Ovary (tissue), 9 donors: Measurements from ENCODE around the gene P2RX1. TPM values are rescaled to one million over a fixed set of nuclear protein-coding genes. Genes with fewer than 3 reads are reported as not detected.
"Not testable (repeated sequence)": the region's sequence is repeated elsewhere in the genome, so short reads cannot be mapped to it uniquely, and the experiment has no call there.

ENCODE experiments used
- DNase-seq, 5 donors: peaks; one replicate each; pipeline ENCODE4 v3.0.0-alpha.2; 2019 to 2020
- H3K27ac ChIP-seq, 2 donors: fragments of 200-600 bp; one replicate each; pipeline versions ENCODE4 v1.5.1 to v1.8.0; 2019 to 2022
- H3K27me3 ChIP-seq: fragments of 200-600 bp; one replicate; pipeline ENCODE4 v1.8.0; 2022
- H3K36me3 ChIP-seq: fragments of 200-600 bp; sonication (generic); one replicate; pipeline ENCODE4 v1.5.1; 2019
- H3K4me1 ChIP-seq: one replicate; pipeline ENCODE4 v1.8.1; 2013; ENCODE audit warnings: mild to moderate bottlenecking, moderate library complexity; ENCODE audit not compliant: insufficient read depth
- H3K4me3 ChIP-seq: fragments of 200-600 bp; sonication (generic); one replicate; pipeline ENCODE4 v1.5.1; 2017
- H3K9me3 ChIP-seq, 2 donors: fragments of 200-600 bp in 1 of 2; sonication (generic) in 1 of 2; one replicate each; pipeline versions ENCODE4 v1.5.1 to v1.8.1; 2013 to 2019; ENCODE audit warnings: mild to moderate bottlenecking in 1 of 2, moderate library complexity in 1 of 2
- EP300 ChIP-seq: sonication (generic); formaldehyde crosslinking; IDR thresholded peaks from one replicate; pipeline ENCODE4 v1.6.1; 2017; ENCODE audit warnings: antibody characterized with exemption
- POLR2A ChIP-seq: fragments of 450-650 bp; IDR thresholded peaks from one replicate; pipeline ENCODE4 v1.6.1; 2017; ENCODE audit warnings: antibody characterized with exemption, mild to moderate bottlenecking, moderate library complexity
- WGBS, 3 donors: extraction: QIAGEN DNeasy Blood & Tissue Kit in 1 of 3; methylation state at CpG; one replicate each; pipeline versions ENCODE4 v1.1.5 to v1.1.7; 2013 to 2017; 5-methylcytosine and 5-hydroxymethylcytosine counted together
- intact Hi-C, 4 donors: fragments of 100-400 bp; cut with DNase I; formaldehyde crosslinking; loops; one replicate each; pipeline versions ENCODE4 v1.11.0 to v1.15.1; 2022 to 2023
- polyA plus RNA-seq, 2 donors: library from polyadenylated mRNA; stranded (reverse); fragments of 200-250 nt in 1 of 2; fragments of 350-450 nt in 1 of 2; fragmentation: Illumina TruSeq in 1 of 2; extraction: RNeasy Lipid Tissue Mini Kit (QIAGEN cat#74804) in 1 of 2; gene quantifications; one replicate each; pipeline ENCODE4 v1.2.3, GENCODE V29; 2013 to 2014
- total RNA-seq, 7 donors: library from RNA; depleted of rRNA in 2 of 7; stranded (reverse); fragments of >200 nt in 2 of 7; fragmentation: NEBNext Ultra II Directional in 3 of 7; extraction: Animal tissue kit (Norgen Biotek cat#: 25700) in 3 of 7; gene quantifications; one replicate each; pipeline versions ENCODE4 v1.1.0 to v1.2.4, GENCODE V29; 2016 to 2023
- TF ChIP-seq, protein P1 (sequence below), 3 donors: fragments of 450-650 bp in 2 of 3; fragments of 200-600 bp in 1 of 3; IDR thresholded peaks; one replicate each; pipeline versions ENCODE4 v1.5.1 to v1.8.0; 2016 to 2022; ENCODE audit warnings: antibody characterized with exemption in 3 of 3, mild to moderate bottlenecking in 1 of 3
- donor health status: DM: no; HTN: no; CAD: no; lungs with moderate emphysema.
- donor health status: DM: no; HTN: no; CAD: no.
- donor health status: Bipolar disorder and iron deficiency.
- donor health status: DM: yes; HTN: yes; CAD: no.
- donor health status: DM: no; HTN: no; CAD: no.
- donor health status: DM: yes; HTN: yes; CAD: no.

Gene P2RX1
- total and polyA plus RNA-seq, 9 donors: 0.24 to 4.6 (median 0.99) TPM

DNA sequence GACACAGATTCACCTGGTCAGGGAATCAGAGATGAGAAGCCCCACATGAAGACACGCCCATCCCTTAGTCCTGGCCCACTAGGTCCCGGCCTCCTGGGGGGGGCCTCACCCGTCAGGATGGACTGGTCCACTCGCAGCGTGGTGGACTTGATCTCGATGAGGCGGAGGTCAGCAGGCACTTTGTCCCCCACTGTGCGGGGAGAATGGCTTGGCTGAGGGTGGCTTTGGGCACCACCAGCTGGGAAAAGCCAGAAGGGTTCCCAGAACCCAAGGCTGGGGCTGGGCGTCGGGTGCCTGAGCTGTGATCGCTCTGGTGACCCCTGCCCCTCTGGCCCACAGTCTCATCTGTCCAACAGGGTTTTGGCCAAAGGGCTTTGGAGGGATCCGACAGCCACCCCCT lies 34.3 kb upstream of the P2RX1 start:
- Histone ChIP-seq H3K27me3 (no peaks in the 10 kb centered on the region), H3K4me3 (no peak overlapping the region), H3K27ac (no peak overlapping the region), H3K4me1 (no peaks in the 10 kb centered on the region), H3K36me3 (no peaks in the 10 kb centered on the region), H3K9me3 (no peaks in the 10 kb centered on the region)
- TF ChIP-seq, protein P1, sequence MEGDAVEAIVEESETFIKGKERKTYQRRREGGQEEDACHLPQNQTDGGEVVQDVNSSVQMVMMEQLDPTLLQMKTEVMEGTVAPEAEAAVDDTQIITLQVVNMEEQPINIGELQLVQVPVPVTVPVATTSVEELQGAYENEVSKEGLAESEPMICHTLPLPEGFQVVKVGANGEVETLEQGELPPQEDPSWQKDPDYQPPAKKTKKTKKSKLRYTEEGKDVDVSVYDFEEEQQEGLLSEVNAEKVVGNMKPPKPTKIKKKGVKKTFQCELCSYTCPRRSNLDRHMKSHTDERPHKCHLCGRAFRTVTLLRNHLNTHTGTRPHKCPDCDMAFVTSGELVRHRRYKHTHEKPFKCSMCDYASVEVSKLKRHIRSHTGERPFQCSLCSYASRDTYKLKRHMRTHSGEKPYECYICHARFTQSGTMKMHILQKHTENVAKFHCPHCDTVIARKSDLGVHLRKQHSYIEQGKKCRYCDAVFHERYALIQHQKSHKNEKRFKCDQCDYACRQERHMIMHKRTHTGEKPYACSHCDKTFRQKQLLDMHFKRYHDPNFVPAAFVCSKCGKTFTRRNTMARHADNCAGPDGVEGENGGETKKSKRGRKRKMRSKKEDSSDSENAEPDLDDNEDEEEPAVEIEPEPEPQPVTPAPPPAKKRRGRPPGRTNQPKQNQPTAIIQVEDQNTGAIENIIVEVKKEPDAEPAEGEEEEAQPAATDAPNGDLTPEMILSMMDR (IDR thresholded peaks at IDR 0.05): no peak
- TF ChIP-seq EP300 (no peak), POLR2A (no peak)
- intact Hi-C loops: no loop called here
- no peak for DNase-seq
- 91 to 92% (median 92%) methylated on average over 12 of the region's 12 CpGs for WGBS, 3 donors

DNA sequence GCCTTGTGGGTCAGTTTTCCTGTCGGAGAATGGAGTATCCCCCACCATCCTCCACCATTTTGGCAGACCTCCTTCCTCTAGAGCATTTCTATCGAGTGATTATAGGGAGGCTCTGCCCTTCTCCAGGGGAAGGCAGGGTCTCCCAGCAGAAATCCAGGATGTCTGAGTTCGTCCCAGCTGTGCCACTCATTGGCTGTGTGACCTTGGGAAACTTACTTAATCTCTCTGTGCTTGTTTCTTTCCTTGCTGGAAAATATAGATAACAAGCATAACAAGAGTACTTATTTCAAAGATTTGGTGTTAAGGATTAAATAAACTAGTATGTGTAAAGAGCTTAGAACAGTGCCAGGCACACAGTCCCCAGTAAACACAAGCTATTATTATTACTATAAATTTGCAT lies 33.2 kb upstream of the P2RX1 start:
- DNase-seq: no peak
- 37 to 79% (median 72%) methylated on average over 3 of the region's 3 CpGs for WGBS, 3 donors
- TF ChIP-seq, protein P1 (IDR thresholded peaks at IDR 0.05): no peak
- TF ChIP-seq EP300: no peak
- no peak for TF ChIP-seq POLR2A
- Histone ChIP-seq H3K36me3 (no peaks in the 10 kb centered on the region), H3K27ac (no peak overlapping the region), H3K4me3 (no peak overlapping the region), H3K4me1 (peaks cover 2% of the 10 kb centered on the region), H3K27me3 (no peaks in the 10 kb centered on the region), H3K9me3 (no peaks in the 10 kb centered on the region)
- intact Hi-C loops: no loop called here

GRCh38 chr17:3948551-3948950 lies 32.3 kb upstream of the P2RX1 start:
- H3K4me3 ChIP-seq, DNase-seq, H3K9me3 ChIP-seq, H3K36me3 ChIP-seq, H3K27me3 ChIP-seq, intact Hi-C loops, H3K4me1 ChIP-seq, H3K27ac ChIP-seq: not testable (repeated sequence)
- 85 to 92% (median 89%) methylated on average over 3 of the region's 3 CpGs for whole genome bisulfite sequencing, 3 donors

DNA sequence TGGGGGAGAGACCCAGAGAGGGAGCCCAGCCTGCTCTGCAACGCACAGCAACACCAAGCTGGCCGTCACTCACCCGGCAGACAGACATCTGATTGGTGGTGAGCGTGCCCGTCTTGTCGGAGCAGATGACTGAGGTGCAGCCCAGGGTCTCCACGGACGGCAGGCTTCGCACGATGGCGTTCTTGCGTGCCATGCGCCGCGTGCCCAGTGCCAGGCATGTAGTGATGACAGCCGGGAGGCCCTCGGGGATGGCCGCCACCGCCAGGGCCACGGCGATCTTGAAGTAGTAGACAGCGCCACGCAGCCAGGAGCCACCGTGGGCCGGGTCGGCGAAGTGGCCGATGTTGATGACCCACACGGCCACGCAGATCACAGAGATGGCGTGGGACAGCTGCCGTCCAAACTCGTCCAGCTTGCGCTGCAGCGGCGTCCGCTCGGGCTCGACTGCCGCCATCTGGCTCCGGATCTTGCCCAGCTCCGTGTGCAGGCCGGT lies 31.1 kb upstream of the P2RX1 start:
- intact Hi-C loops: no loop called here
- H3K36me3 ChIP-seq: no peaks in the 10 kb centered on the region
- no peak for TF ChIP-seq POLR2A
- TF ChIP-seq EP300: no peak
- TF ChIP-seq, protein P1 (IDR thresholded peaks at IDR 0.05): no peak
- no peak overlapping the region for H3K4me3 ChIP-seq
- H3K27ac ChIP-seq: no peak overlapping the region
- H3K4me1 ChIP-seq: peaks cover 4% of the 10 kb centered on the region
- WGBS, 3 donors: 93 to 94% (median 93%) methylated on average over 43 of the region's 43 CpGs
- no peaks in the 10 kb centered on the region for H3K27me3 ChIP-seq
- no peaks in the 10 kb centered on the region for H3K9me3 ChIP-seq
- DNase-seq: no peak

- Histone ChIP-seq H3K4me3 (no peak overlapping the region), H3K36me3 (no peaks in the 10 kb centered on the region), H3K4me1 (peaks cover 4% of the 10 kb centered on the region), H3K27ac (peak overlapping the region in 1 of 2 donors; percentile 2), H3K27me3 (no peaks in the 10 kb centered on the region), H3K9me3 (no peaks in the 10 kb centered on the region)
- intact Hi-C loops: no loop called here
- TF ChIP-seq, protein P1 (IDR thresholded peaks at IDR 0.05): no peak
- TF ChIP-seq POLR2A (no peak), EP300 (no peak)
- 53 to 60% (median 55%) methylated on average over 5 of the region's 5 CpGs for WGBS, 3 donors
- no peak for DNase-seq
Measured at GRCh38 chr17:3946711-3947235, 30.5 kb upstream of the P2RX1 start.
